Testis (tissue), 3 donors: ENCODE measurements around the gene EIF4G1. TPM values are rescaled to one million over a fixed set of nuclear protein-coding genes. Genes with fewer than 3 reads are reported as not detected.
A peak's percentile ranks its signal among the peaks of the same experiment; 100 is the strongest.

ENCODE experiments used
- DNase-seq: peaks from one replicate; pipeline ENCODE4 v3.0.0-alpha.2; 2019
- H3K27ac ChIP-seq, 2 donors: fragments of 200-600 bp; sonication (generic); one replicate each; pipeline ENCODE4 v1.5.1; 2019
- H3K27me3 ChIP-seq: fragments of 200-600 bp; sonication (generic); one replicate; pipeline ENCODE4 v1.5.1; 2019
- H3K36me3 ChIP-seq: fragments of 200-600 bp; sonication (generic); one replicate; pipeline ENCODE4 v1.5.1; 2017; ENCODE audit warnings: low read depth; ENCODE audit errors: missing control alignments
- H3K4me1 ChIP-seq: fragments of 200-600 bp; sonication (generic); one replicate; pipeline ENCODE4 v1.5.1; 2019
- H3K4me3 ChIP-seq, 2 donors: fragments of 200-600 bp; sonication (generic); one replicate each; pipeline ENCODE4 v1.5.1; 2017 to 2019
- H3K9me3 ChIP-seq: fragments of 200-600 bp; sonication (generic); one replicate; pipeline ENCODE4 v1.5.1; 2017
- POLR2A ChIP-seq: fragments of 450-650 bp; IDR thresholded peaks from one replicate; pipeline ENCODE4 v1.6.1; 2017; ENCODE audit warnings: antibody characterized with exemption, mild to moderate bottlenecking, moderate library complexity
- WGBS, 2 donors: methylation state at CpG; one replicate each; pipeline ENCODE4 v1.1.5; 2018; 5-methylcytosine and 5-hydroxymethylcytosine counted together
- intact Hi-C: fragments of 100-400 bp; cut with DNase I; formaldehyde crosslinking; loops from one replicate; pipeline ENCODE4 v1.15.1; 2023; ENCODE audit warnings: low total_unique reads
- polyA plus RNA-seq: library from polyadenylated mRNA; stranded (reverse); fragments of 350-450 nt; fragmentation: Illumina TruSeq; extraction: RNeasy Lipid Tissue Mini Kit (QIAGEN cat#74804); gene quantifications from one replicate; pipeline ENCODE4 v1.2.3, GENCODE V29; 2014; ENCODE audit warnings: low read depth, low replicate concordance; ENCODE audit not compliant: insufficient read depth
- total RNA-seq, 2 donors: library from RNA; depleted of rRNA; stranded (reverse); fragments of >200 nt; gene quantifications; one replicate each; pipeline ENCODE4 v1.2.3, GENCODE V29; 2016
- TF ChIP-seq, protein P1 (sequence below), 3 experiments: fragments of 450-650 bp in 2 of 3; fragments of 200-600 bp in 1 of 3; sonication (generic) in 1 of 3; IDR thresholded peaks; one replicate each; pipeline ENCODE4 v1.5.1; 2016 to 2019; ENCODE audit warnings: antibody characterized with exemption in 3 of 3, mild to moderate bottlenecking in 2 of 3, moderate library complexity in 1 of 3

The EIF4G1 gene
- total and polyA plus RNA-seq, 3 donors from 2014 or later = 255 to 295 (median 295) TPM

DNA sequence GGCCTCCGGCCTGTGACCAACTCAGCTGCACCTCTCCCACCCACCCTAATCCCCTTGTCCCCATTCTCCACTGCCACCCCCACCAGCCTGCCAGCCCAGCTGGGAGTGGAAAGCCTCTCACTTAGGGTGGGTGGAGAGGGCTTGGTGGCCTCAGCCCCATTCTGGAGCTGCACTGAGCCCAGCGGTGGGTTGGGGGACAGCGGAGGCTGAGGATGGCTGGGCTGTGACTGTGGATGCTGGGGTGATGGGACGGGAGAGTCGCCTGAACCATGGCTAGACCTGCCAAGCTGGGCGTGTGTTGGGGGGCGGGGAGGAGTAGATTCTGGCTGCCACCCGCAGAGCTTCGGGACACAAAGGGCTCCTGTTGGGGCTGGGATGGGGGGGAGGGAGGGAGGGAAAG lies 45.2 kb downstream of the EIF4G1 start:
- H3K4me3 ChIP-seq = peak overlapping the region in 1 of 2 donors; percentile 85
- H3K36me3 ChIP-seq = no peaks in the 10 kb centered on the region
- DNase-seq = peak; percentile 75
- H3K27me3 ChIP-seq = no peaks in the 10 kb centered on the region
- peaks cover 58% of the 10 kb centered on the region for H3K4me1 ChIP-seq
- 33 to 43% methylated on average over 6 to 9 of the region's 9 CpGs for WGBS, 2 donors
- intact Hi-C loops = loop anchor here (10.0 kb wide), 1 partner anchor 45 kb away; the partner anchor contains the start of gene EIF4G1
- H3K9me3 ChIP-seq = no peaks in the 10 kb centered on the region
- H3K27ac ChIP-seq = peak overlapping the region; percentile 37 to 98
- TF ChIP-seq POLR2A = no peak
- TF ChIP-seq, protein P1, sequence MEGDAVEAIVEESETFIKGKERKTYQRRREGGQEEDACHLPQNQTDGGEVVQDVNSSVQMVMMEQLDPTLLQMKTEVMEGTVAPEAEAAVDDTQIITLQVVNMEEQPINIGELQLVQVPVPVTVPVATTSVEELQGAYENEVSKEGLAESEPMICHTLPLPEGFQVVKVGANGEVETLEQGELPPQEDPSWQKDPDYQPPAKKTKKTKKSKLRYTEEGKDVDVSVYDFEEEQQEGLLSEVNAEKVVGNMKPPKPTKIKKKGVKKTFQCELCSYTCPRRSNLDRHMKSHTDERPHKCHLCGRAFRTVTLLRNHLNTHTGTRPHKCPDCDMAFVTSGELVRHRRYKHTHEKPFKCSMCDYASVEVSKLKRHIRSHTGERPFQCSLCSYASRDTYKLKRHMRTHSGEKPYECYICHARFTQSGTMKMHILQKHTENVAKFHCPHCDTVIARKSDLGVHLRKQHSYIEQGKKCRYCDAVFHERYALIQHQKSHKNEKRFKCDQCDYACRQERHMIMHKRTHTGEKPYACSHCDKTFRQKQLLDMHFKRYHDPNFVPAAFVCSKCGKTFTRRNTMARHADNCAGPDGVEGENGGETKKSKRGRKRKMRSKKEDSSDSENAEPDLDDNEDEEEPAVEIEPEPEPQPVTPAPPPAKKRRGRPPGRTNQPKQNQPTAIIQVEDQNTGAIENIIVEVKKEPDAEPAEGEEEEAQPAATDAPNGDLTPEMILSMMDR (IDR thresholded peaks at IDR 0.05) = no peak

- intact Hi-C loops = loop anchor here (10.0 kb wide), 1 partner anchor 45 kb away; the partner anchor contains the start of gene EIF4G1
- Histone ChIP-seq H3K27me3 (no peaks in the 10 kb centered on the region), H3K4me3 (peak overlapping the region; percentile 85 to 86), H3K27ac (peak overlapping the region; percentile 37 to 98), H3K9me3 (no peaks in the 10 kb centered on the region), H3K36me3 (no peaks in the 10 kb centered on the region), H3K4me1 (peaks cover 56% of the 10 kb centered on the region)
- no peak for TF ChIP-seq POLR2A
- TF ChIP-seq, protein P1 (IDR thresholded peaks at IDR 0.05) = peak in 1 of 3 experiments; percentile 9
- peak; percentile 69 for DNase-seq
- 28 to 30% methylated on average over 12 of the region's 12 CpGs for WGBS, 2 donors
Measured at GRCh38 chr3:184360070-184360928, 45.9 kb downstream of the EIF4G1 start.

GRCh38 chr3:184360929-184361531 lies 46.6 kb downstream of the EIF4G1 start:
- DNase-seq = no peak
- intact Hi-C loops = loop anchor here (10.0 kb wide), 1 partner anchor 46 kb away; the partner anchor contains the start of gene EIF4G1
- Histone ChIP-seq H3K27ac (peak overlapping the region; percentile 37 to 98), H3K9me3 (no peaks in the 10 kb centered on the region), H3K36me3 (no peaks in the 10 kb centered on the region), H3K4me3 (peak overlapping the region; percentile 85 to 86), H3K4me1 (peaks cover 51% of the 10 kb centered on the region), H3K27me3 (no peaks in the 10 kb centered on the region)
- 3 to 14% methylated on average over 6 to 24 of the region's 24 CpGs for WGBS, 2 donors
- TF ChIP-seq, protein P1 (IDR thresholded peaks at IDR 0.05) = no peak
- no peak for TF ChIP-seq POLR2A

DNA sequence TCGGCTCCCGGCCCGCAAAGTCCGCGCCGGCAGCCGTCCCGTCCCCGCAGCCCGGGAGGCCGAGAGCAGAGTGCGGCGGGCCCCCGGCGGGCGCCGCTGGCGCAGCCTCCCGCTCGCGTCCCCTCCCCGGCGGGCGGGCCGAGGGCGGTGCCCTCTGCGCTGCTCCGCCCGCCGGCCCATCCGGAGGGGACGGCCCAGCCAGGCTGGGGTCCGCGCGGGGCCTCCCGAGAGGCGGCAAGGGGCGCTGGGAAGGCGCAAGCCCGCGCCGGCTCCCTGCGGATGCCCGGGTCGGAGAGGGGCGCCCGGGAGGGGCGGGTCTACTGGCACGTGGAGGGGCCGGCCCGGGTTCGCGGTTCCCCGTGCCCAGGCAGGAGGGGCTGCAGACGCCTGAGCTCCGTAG lies 47.1 kb downstream of the EIF4G1 start, which contains the start of the genes CLCN2 and POLR2H:
Gene CLCN2 (minus strand): TSS at position 74 of the 400 bp plus-strand sequence. CDS start 126 bp downstream, outside the sequence.
Gene POLR2H (plus strand): TSS at position 179 of the 400 bp plus-strand sequence. CDS start 1,783 bp downstream, outside the sequence.
- Histone ChIP-seq H3K36me3 (no peaks in the 10 kb centered on the region), H3K4me1 (peaks cover 49% of the 10 kb centered on the region), H3K4me3 (peak within 1 kb of the TSS; percentile 85 to 86), H3K9me3 (no peaks in the 10 kb centered on the region), H3K27ac (peak within 1 kb of the TSS; percentile 96 to 98), H3K27me3 (no peaks in the 10 kb centered on the region)
- peak; percentile 50 for DNase-seq
- WGBS, 2 donors = 0% methylated on average over 41 of the region's 56 CpGs; no CpG with 5 or more reads in 1 of the 2 donors
- intact Hi-C loops = loop anchor here (10.0 kb wide), 1 partner anchor 47 kb away; the partner anchor contains the start of gene EIF4G1
- TF ChIP-seq, protein P1 (IDR thresholded peaks at IDR 0.05) = no peak
- TF ChIP-seq POLR2A = no peak
